ENCODE results near the gene SOHLH2. TPM values are rescaled to one million over a fixed set of nuclear protein-coding genes. Genes with fewer than 3 reads are reported as not detected.

The SOHLH2 gene
- total and polyA plus RNA-seq, 3 experiments from 2014 or later, result not detected

GRCh38 chr13:36244990-36245389 lies 30.6 kb upstream of the SOHLH2 start:
- peaks cover 0 to 23% (median 4%) of the 10 kb centered on the region in 5 donors for H3K9me3 Mint-ChIP-seq
- Histone ChIP-seq H3K9me3 (ENCODE audit: low read length) (no peaks in the 10 kb centered on the region), H3K36me3 (ENCODE audit: insufficient read depth, low read length) (no peaks in the 10 kb centered on the region), H3K27ac (ENCODE audit: low read depth, low read length) (no peak overlapping the region), H3K27me3 (ENCODE audit: insufficient read depth, low read length, poor library complexity, severe bottlenecking) (no peaks in the 10 kb centered on the region), H3K4me1 (ENCODE audit: insufficient read depth, low read length) (no peaks in the 10 kb centered on the region), H3K4me3 (ENCODE audit: low read length) (no peak overlapping the region)
- ChIA-PET POLR2A (no interaction called here), CTCF (no interaction called here)
- no peak overlapping the region for H3K27ac Mint-ChIP-seq
- no peak overlapping the region for H3K4me3 Mint-ChIP-seq
- no peaks in the 10 kb centered on the region for H3K27me3 Mint-ChIP-seq
- H3K4me1 Mint-ChIP-seq, result no peaks in the 10 kb centered on the region
- DNase-seq, result no peak
- no peaks in the 10 kb centered on the region for H3K36me3 Mint-ChIP-seq

GRCh38 chr13:36244073-36244472 lies 29.7 kb upstream of the SOHLH2 start:
- Mint-ChIP-seq H3K27me3 (no peaks in the 10 kb centered on the region), H3K4me1 (no peaks in the 10 kb centered on the region), H3K4me3 (no peak overlapping the region), H3K36me3 (no peaks in the 10 kb centered on the region), H3K27ac (no peak overlapping the region), H3K9me3 (peaks cover 0 to 19% (median 3%) of the 10 kb centered on the region in 5 donors)
- Histone ChIP-seq H3K4me1 (ENCODE audit: insufficient read depth, low read length) (no peaks in the 10 kb centered on the region), H3K27ac (ENCODE audit: low read depth, low read length) (no peak overlapping the region), H3K27me3 (ENCODE audit: insufficient read depth, low read length, poor library complexity, severe bottlenecking) (no peaks in the 10 kb centered on the region), H3K9me3 (ENCODE audit: low read length) (no peaks in the 10 kb centered on the region), H3K4me3 (ENCODE audit: low read length) (no peak overlapping the region), H3K36me3 (ENCODE audit: insufficient read depth, low read length) (no peaks in the 10 kb centered on the region)
- ChIA-PET CTCF (no interaction called here), POLR2A (no interaction called here)
- DNase-seq, result no peak

GRCh38 chr13:36242761-36243160 lies 28.4 kb upstream of the SOHLH2 start:
- H3K4me1 ChIP-seq (ENCODE audit: insufficient read depth, low read length), result no peaks in the 10 kb centered on the region
- Mint-ChIP-seq H3K9me3 (peaks cover 0 to 16% (median 3%) of the 10 kb centered on the region in 5 donors), H3K27me3 (no peaks in the 10 kb centered on the region), H3K4me1 (no peaks in the 10 kb centered on the region), H3K36me3 (no peaks in the 10 kb centered on the region), H3K27ac (no peak overlapping the region), H3K4me3 (no peak overlapping the region)
- no peaks in the 10 kb centered on the region for H3K27me3 ChIP-seq (ENCODE audit: insufficient read depth, low read length, poor library complexity, severe bottlenecking)
- no peak overlapping the region for H3K4me3 ChIP-seq (ENCODE audit: low read length)
- H3K27ac ChIP-seq (ENCODE audit: low read depth, low read length), result no peak overlapping the region
- ChIA-PET POLR2A (no interaction called here), CTCF (no interaction called here)
- no peak for DNase-seq
- no peaks in the 10 kb centered on the region for H3K36me3 ChIP-seq (ENCODE audit: insufficient read depth, low read length)
- no peaks in the 10 kb centered on the region for H3K9me3 ChIP-seq (ENCODE audit: low read length)

GRCh38 chr13:36231236-36231635 lies 16.9 kb upstream of the SOHLH2 start:
- no peak for DNase-seq
- H3K36me3 ChIP-seq (ENCODE audit: insufficient read depth, low read length), result no peaks in the 10 kb centered on the region
- no peaks in the 10 kb centered on the region for H3K4me1 ChIP-seq (ENCODE audit: insufficient read depth, low read length)
- H3K4me3 Mint-ChIP-seq, result no peak overlapping the region
- no peaks in the 10 kb centered on the region for H3K27me3 ChIP-seq (ENCODE audit: insufficient read depth, low read length, poor library complexity, severe bottlenecking)
- H3K27ac ChIP-seq (ENCODE audit: low read depth, low read length), result no peak overlapping the region
- ChIA-PET CTCF (no interaction called here), POLR2A (no interaction called here)
- H3K27me3 Mint-ChIP-seq, result no peaks in the 10 kb centered on the region
- H3K27ac Mint-ChIP-seq, result no peak overlapping the region
- H3K4me1 Mint-ChIP-seq, result no peaks in the 10 kb centered on the region
- no peak overlapping the region for H3K4me3 ChIP-seq (ENCODE audit: low read length)
- H3K36me3 Mint-ChIP-seq, result no peaks in the 10 kb centered on the region
- peaks cover 0 to 28% (median 7%) of the 10 kb centered on the region in 5 donors for H3K9me3 Mint-ChIP-seq
- H3K9me3 ChIP-seq (ENCODE audit: low read length), result no peaks in the 10 kb centered on the region

GRCh38 chr13:36224730-36225129 lies 10.4 kb upstream of the SOHLH2 start:
- Mint-ChIP-seq H3K4me1 (no peaks in the 10 kb centered on the region), H3K4me3 (no peak overlapping the region), H3K27ac (no peak overlapping the region), H3K36me3 (no peaks in the 10 kb centered on the region), H3K27me3 (no peaks in the 10 kb centered on the region), H3K9me3 (peaks cover 5 to 15% (median 12%) of the 10 kb centered on the region in 5 donors)
- Histone ChIP-seq H3K4me1 (ENCODE audit: insufficient read depth, low read length) (no peaks in the 10 kb centered on the region), H3K36me3 (ENCODE audit: insufficient read depth, low read length) (no peaks in the 10 kb centered on the region), H3K27ac (ENCODE audit: low read depth, low read length) (no peak overlapping the region), H3K27me3 (ENCODE audit: insufficient read depth, low read length, poor library complexity, severe bottlenecking) (no peaks in the 10 kb centered on the region), H3K4me3 (ENCODE audit: low read length) (no peak overlapping the region), H3K9me3 (ENCODE audit: low read length) (no peaks in the 10 kb centered on the region)
- ChIA-PET POLR2A (no interaction called here), CTCF (no interaction called here)
- DNase-seq, result no peak

GRCh38 chr13:36219883-36220282 lies 5.5 kb upstream of the SOHLH2 start:
- Mint-ChIP-seq H3K27ac (no peak overlapping the region), H3K27me3 (peaks cover 0 to 1% of the 10 kb centered on the region in 2 donors), H3K4me1 (no peaks in the 10 kb centered on the region), H3K36me3 (peaks cover 0 to 3% (median 0%) of the 10 kb centered on the region in 3 donors), H3K9me3 (peaks cover 7 to 21% (median 9%) of the 10 kb centered on the region in 5 donors), H3K4me3 (no peak overlapping the region)
- no peaks in the 10 kb centered on the region for H3K4me1 ChIP-seq (ENCODE audit: insufficient read depth, low read length)
- no peaks in the 10 kb centered on the region for H3K36me3 ChIP-seq (ENCODE audit: insufficient read depth, low read length)
- H3K27ac ChIP-seq (ENCODE audit: low read depth, low read length), result no peak overlapping the region
- no peak overlapping the region for H3K4me3 ChIP-seq (ENCODE audit: low read length)
- CTCF ChIA-PET, result no interaction called here
- DNase-seq, result no peak
- POLR2A ChIA-PET, result no interaction called here
- H3K9me3 ChIP-seq (ENCODE audit: low read length), result no peaks in the 10 kb centered on the region
- H3K27me3 ChIP-seq (ENCODE audit: insufficient read depth, low read length, poor library complexity, severe bottlenecking), result no peaks in the 10 kb centered on the region

- no peak overlapping the region for H3K4me3 ChIP-seq (ENCODE audit: low read length)
- DNase-seq, result no peak
- no peaks in the 10 kb centered on the region for H3K9me3 ChIP-seq (ENCODE audit: low read length)
- ChIA-PET CTCF (no interaction called here), POLR2A (no interaction called here)
- H3K4me1 ChIP-seq (ENCODE audit: insufficient read depth, low read length), result no peaks in the 10 kb centered on the region
- H3K4me3 Mint-ChIP-seq, result no peak overlapping the region
- no peaks in the 10 kb centered on the region for H3K27me3 ChIP-seq (ENCODE audit: insufficient read depth, low read length, poor library complexity, severe bottlenecking)
- H3K27me3 Mint-ChIP-seq, result peaks cover 0 to 1% of the 10 kb centered on the region in 2 donors
- H3K9me3 Mint-ChIP-seq, result peaks cover 3 to 14% (median 5%) of the 10 kb centered on the region in 5 donors
- no peaks in the 10 kb centered on the region for H3K36me3 ChIP-seq (ENCODE audit: insufficient read depth, low read length)
- no peak overlapping the region for H3K27ac Mint-ChIP-seq
- no peak overlapping the region for H3K27ac ChIP-seq (ENCODE audit: low read depth, low read length)
- H3K4me1 Mint-ChIP-seq, result no peaks in the 10 kb centered on the region
- H3K36me3 Mint-ChIP-seq, result peaks cover 0 to 3% (median 0%) of the 10 kb centered on the region in 3 donors
Observed at GRCh38 chr13:36217456-36217855, 3.1 kb upstream of the SOHLH2 start.

- H3K9me3 ChIP-seq (ENCODE audit: low read length), result no peaks in the 10 kb centered on the region
- H3K4me3 Mint-ChIP-seq, result no peak overlapping the region
- no peaks in the 10 kb centered on the region for H3K27me3 Mint-ChIP-seq
- H3K4me1 ChIP-seq (ENCODE audit: insufficient read depth, low read length), result no peaks in the 10 kb centered on the region
- peaks cover 0 to 3% (median 0%) of the 10 kb centered on the region in 3 donors for H3K36me3 Mint-ChIP-seq
- H3K27me3 ChIP-seq (ENCODE audit: insufficient read depth, low read length, poor library complexity, severe bottlenecking), result no peaks in the 10 kb centered on the region
- H3K36me3 ChIP-seq (ENCODE audit: insufficient read depth, low read length), result no peaks in the 10 kb centered on the region
- no peak overlapping the region for H3K27ac Mint-ChIP-seq
- no peak for DNase-seq
- H3K9me3 Mint-ChIP-seq, result peaks cover 6 to 16% (median 10%) of the 10 kb centered on the region in 5 donors
- H3K4me1 Mint-ChIP-seq, result no peaks in the 10 kb centered on the region
- ChIA-PET POLR2A (no interaction called here), CTCF (no interaction called here)
- no peak overlapping the region for H3K4me3 ChIP-seq (ENCODE audit: low read length)
- H3K27ac ChIP-seq (ENCODE audit: low read depth, low read length), result no peak overlapping the region
Observed at GRCh38 chr13:36212789-36213188, 1.6 kb downstream of the SOHLH2 start.

GRCh38 chr13:36211567-36211966 lies 2.8 kb downstream of the SOHLH2 start:
- Histone ChIP-seq H3K9me3 (ENCODE audit: low read length) (no peaks in the 10 kb centered on the region), H3K27me3 (ENCODE audit: insufficient read depth, low read length, poor library complexity, severe bottlenecking) (no peaks in the 10 kb centered on the region), H3K27ac (ENCODE audit: low read depth, low read length) (no peak overlapping the region), H3K4me3 (ENCODE audit: low read length) (no peak overlapping the region), H3K4me1 (ENCODE audit: insufficient read depth, low read length) (no peaks in the 10 kb centered on the region), H3K36me3 (ENCODE audit: insufficient read depth, low read length) (no peaks in the 10 kb centered on the region)
- ChIA-PET CTCF (no interaction called here), POLR2A (no interaction called here)
- H3K27ac Mint-ChIP-seq, result no peak overlapping the region
- H3K36me3 Mint-ChIP-seq, result peaks cover 0 to 3% (median 0%) of the 10 kb centered on the region in 3 donors
- peaks cover 6 to 15% (median 9%) of the 10 kb centered on the region in 5 donors for H3K9me3 Mint-ChIP-seq
- no peak for DNase-seq
- H3K4me1 Mint-ChIP-seq, result no peaks in the 10 kb centered on the region
- H3K4me3 Mint-ChIP-seq, result no peak overlapping the region
- no peaks in the 10 kb centered on the region for H3K27me3 Mint-ChIP-seq

All from CD8-positive, alpha-beta memory T cell (primary cell).